ENCODE data around the gene DDX21.

DNA sequence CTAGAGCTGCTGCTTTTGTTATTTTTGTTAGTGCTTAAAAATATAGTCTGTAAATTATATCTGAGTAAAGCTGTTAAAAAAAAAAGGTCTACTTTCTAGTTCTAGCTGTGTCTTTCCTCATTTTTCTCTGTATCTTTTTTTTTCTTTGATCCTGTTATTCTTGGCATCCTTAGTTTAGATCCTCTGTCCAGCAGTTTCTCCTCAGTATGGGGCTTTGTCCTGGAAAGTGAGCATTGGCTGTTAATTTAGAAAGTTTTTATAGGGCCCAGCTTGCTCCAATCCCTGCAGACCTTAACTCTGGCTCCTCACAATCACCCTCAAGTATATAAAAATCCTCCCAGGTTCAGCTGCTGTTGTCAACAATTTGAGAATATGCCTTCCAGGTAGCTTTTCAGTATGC is 31.4 kb upstream of the DDX21 start:
- TF ChIP-seq, protein P1, sequence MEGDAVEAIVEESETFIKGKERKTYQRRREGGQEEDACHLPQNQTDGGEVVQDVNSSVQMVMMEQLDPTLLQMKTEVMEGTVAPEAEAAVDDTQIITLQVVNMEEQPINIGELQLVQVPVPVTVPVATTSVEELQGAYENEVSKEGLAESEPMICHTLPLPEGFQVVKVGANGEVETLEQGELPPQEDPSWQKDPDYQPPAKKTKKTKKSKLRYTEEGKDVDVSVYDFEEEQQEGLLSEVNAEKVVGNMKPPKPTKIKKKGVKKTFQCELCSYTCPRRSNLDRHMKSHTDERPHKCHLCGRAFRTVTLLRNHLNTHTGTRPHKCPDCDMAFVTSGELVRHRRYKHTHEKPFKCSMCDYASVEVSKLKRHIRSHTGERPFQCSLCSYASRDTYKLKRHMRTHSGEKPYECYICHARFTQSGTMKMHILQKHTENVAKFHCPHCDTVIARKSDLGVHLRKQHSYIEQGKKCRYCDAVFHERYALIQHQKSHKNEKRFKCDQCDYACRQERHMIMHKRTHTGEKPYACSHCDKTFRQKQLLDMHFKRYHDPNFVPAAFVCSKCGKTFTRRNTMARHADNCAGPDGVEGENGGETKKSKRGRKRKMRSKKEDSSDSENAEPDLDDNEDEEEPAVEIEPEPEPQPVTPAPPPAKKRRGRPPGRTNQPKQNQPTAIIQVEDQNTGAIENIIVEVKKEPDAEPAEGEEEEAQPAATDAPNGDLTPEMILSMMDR (IDR thresholded peaks at IDR 0.05): no peak
- TF ChIP-seq POLR2A (IDR thresholded peaks at IDR 0.05): no peak
